Stimulated activated CD8-positive, alpha-beta memory T cell treated with anti-CD3 and anti-CD28 coated beads, Interleukin-7, amount 100 ng/mL, for 1 hour (primary cell): ENCODE data around the gene SHB.

Experiments
- DNase-seq, 2 donors: peaks; one replicate each; pipeline ENCODE4 v3.0.0-alpha.2; 2020; ENCODE audit warnings: low read depth in 2 of 2

SHB gene

GRCh38 chr9:37953206-37953774, 115.7 kb downstream of the SHB start:
- DNase-seq, result no peak

DNA sequence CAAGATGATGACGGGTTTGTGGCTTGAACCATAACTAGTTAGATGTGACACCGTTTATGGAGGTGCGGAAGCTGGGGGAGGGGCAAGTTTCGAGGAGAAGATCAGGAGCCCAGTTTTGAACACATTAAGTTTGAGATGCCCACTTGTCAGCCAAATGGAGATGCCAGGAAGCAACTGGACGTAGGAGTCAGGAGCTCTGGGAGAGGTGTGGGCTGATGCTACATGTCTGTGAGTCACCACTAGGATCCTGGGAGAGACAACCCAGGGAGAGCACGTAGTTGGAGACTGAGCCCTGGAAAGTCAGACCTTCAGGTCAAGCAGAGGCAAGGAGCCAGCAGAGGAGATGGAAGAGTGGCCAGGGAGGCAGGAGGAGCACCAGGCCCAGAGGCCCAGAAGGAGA, 116.3 kb downstream of the SHB start:
- no peak for DNase-seq

GRCh38 chr9:37951671-37952449, 117.2 kb downstream of the SHB start:
- DNase-seq, result no peak

- no peak for DNase-seq
Measured at GRCh38 chr9:37950561-37950960, 118.5 kb downstream of the SHB start.

DNA sequence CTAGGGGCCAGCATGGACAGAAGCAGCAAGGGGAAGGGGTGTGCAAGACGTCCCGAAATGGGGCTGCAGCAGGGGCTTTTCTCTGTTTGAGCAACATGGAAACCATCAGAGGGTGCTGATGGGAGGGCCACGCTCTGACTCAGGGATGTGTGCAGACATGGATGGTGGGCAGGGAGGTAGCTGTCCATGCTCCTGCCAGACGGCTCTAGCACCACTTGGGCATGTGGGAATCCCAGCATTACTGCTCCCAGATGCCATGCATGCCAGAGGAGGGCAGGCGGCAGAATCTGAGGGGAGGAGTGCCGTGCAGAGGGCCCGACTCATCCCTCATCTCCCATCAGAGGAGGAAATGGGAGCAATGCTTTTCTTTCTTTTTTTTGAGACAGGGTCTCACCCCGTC, 119.5 kb downstream of the SHB start:
- no peak for DNase-seq

GRCh38 chr9:37948417-37948980, 120.5 kb downstream of the SHB start:
- no peak for DNase-seq

DNA sequence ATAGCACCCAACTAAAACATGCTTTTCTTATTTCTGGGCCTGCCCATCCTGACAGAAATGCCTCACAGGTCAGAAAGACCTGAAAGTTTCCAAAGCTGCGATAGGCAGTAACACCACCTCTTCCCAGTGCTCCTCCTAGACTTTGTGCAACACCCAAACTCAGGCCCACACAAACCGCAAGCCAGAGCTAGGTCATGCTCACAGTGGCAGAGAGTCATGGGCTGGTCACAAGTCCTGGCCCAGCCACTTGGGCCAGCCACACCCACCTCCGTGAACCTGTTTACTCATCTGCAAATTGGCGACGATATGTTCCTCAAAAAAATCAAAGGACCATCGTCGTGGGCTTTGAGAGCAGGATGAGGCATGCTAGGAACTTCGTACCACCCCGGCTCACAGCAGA, 121.0 kb downstream of the SHB start:
- no peak for DNase-seq

DNA sequence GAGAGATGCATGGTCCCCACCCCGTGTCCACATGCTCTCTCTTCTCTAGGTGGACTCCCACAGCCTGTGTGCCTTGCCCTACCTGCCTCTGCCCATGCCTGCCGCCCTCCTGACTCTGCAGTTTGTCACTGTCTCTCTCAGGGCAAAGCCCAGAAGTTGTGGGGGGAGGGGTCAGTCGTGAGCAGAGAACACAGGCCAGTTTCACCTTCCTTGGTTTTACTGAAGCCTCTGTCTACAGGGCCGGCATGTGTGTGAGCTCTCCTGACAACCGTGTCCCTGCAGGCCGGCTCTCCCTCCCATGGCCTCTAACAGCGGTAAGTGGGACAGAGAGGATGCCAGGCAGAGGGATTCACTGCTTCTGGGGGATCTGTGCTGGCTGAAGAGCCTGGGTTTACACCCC, 121.6 kb downstream of the SHB start:
- no peak for DNase-seq

GRCh38 chr9:37946971-37947370, 122.1 kb downstream of the SHB start:
- no peak for DNase-seq

DNA sequence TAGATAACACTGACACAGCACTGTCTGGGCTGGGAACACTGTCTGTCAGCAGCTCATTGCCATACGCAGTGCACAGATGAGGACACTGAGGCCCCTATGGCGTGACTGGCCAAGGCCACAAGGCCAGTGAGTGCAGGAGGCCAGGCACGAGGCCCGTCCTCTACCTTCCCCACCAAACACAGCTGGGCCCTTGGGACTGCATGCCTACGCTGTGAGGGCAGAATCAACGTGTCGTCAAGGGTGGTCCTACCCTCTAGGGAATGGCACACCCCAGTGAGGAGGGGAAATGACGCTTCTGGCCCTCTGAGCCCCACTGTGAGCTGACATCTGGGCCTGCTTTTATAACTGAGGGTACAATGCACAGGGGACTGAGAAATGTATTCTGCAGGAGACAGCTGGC, 123.0 kb downstream of the SHB start:
- DNase-seq, result no peak

- DNase-seq, result no peak
Measured at GRCh38 chr9:37944671-37945481, 124.2 kb downstream of the SHB start.

DNA sequence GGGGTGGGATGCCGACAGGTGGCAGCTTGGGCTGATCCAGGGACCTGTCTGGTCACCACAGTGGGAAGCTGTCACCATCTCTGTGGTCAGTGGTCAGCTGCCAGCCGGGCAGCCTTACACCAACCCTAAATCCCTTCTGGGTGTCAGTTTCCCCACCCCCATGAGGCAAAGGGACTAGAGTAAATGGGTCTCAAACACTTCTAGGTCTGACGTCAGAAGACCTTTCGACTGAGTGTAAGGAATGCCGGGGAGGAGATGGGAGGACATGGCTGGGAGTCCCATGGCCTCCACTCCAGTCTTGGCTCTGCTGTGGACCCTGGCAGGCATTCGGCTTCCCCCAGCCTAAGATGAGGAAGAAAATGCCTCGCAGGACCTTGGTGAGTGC, 124.8 kb downstream of the SHB start:
- no peak for DNase-seq

DNA sequence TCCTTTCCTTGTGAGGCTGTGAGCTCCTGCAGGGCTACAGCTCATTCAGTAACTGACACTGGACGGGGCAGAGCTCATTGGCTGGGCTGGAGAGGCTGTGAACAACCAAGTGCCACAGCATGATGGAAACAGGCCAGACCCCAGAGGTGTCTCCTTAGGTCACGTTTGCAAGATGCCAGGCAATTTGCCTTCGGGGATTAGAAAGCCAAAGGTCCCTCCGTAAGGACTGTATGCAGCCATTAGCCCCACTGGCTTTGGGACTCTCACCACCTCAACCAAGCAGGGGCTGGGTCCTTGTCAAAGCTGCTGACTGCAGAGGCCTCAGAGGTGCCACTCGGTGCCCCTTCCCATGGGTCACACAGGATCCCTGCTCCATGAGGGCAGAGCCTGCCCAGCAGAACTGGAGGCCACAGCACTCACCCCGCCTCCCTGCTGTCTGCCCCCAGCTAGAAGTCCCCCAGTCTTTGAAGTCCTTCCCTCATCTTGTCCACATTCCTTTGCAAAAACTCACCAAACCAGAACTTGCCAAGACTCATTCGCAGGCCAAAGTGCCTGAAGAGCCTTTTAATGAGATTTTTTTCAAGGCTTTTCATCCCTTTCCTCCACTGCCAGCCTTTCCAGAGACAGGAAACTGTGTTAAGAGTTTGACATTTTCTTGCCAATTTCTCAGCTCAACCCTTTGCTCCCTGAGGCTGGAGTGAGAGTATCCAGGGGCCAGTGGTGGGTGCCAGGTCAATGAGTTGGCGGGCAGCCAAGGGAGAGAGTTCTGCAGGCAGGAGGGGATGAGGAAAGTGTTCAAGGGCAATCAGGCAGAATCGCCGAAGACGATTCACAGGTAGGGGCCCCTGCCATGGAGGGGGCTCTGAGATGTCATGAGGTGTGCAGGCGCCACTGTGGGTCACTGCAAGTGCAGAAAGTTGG, 125.4 kb downstream of the SHB start:
- DNase-seq, result no peak

GRCh38 chr9:37942621-37943344, 126.2 kb downstream of the SHB start:
- no peak for DNase-seq

DNA sequence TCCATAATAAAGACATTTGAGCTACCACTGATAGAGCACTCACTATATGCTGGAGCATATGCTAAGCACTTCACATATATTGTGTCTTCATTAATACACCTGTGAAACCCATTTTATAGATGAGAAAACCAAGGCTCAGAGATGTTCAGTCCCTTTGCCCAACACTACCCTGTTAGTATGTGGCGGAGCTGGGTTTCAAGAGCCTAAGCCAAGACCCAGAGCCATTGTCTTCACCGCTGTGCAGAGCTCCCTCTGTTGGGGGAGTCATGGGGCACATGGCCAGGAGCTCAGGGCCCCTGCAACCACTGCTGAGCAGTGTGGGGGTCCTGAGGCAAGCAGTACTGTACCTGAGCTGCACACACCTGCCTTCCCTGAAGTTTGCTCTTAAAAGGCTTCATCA, 127.8 kb downstream of the SHB start:
- no peak for DNase-seq

- DNase-seq, result no peak
Measured at GRCh38 chr9:37939575-37940095, 129.4 kb downstream of the SHB start.

DNA sequence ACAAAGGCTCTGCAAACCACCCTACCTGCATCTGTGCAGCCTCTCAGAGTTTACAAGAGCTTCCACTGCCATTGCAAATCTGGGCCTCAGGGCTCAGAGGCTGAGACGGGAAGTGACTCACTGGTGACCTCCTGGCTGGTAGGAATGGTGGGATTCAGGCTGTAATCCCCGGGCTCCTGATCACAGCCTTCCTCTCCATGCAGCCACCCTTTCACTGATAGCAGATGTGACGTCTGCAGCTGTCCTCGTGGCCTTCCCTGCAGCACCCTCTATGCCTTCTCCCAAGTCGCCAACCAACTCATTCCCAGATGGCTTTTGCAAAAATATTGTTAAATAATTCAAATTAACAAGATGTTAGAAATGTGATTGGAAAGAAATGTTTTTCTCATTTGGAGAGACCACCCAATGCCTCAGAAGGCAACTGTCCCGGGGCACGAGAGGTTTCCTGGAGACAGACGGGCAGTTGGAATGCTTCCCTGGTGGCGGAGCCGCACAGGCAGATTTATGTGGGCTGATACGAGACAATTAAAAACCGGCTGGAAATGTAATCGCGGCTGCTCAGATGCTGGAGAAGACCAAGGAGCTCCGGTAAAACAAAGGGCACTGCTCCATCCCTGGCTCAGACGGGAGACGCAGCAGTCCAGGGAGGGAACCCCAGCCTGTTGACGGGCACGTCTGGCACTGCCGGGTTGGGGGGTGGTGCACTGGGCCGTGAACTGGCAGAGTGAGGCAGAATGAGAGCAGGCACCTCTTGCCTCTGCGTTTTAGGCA, 130.7 kb downstream of the SHB start:
- no peak for DNase-seq

GRCh38 chr9:37937366-37937765, 131.7 kb downstream of the SHB start:
- no peak for DNase-seq

- DNase-seq, result no peak
Measured at GRCh38 chr9:37936965-37937364, 132.1 kb downstream of the SHB start.

- no peak for DNase-seq
Measured at GRCh38 chr9:37936376-37936775, 132.7 kb downstream of the SHB start.
